NCI-H69 (cell line): Measurements from ENCODE around the gene SRI.
A peak's percentile ranks its signal among the peaks of the same experiment; 100 is the strongest.
"Not testable (repeated sequence)": the region's sequence is repeated elsewhere in the genome, so short reads cannot be mapped to it uniquely, and the experiment has no call there.

Experiments used
- DNase-seq: peaks from one replicate; lab custom pipeline; 2025; lab: John Stamatoyannopoulos, UW

The SRI gene, protein sequence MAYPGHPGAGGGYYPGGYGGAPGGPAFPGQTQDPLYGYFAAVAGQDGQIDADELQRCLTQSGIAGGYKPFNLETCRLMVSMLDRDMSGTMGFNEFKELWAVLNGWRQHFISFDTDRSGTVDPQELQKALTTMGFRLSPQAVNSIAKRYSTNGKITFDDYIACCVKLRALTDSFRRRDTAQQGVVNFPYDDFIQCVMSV

DNA sequence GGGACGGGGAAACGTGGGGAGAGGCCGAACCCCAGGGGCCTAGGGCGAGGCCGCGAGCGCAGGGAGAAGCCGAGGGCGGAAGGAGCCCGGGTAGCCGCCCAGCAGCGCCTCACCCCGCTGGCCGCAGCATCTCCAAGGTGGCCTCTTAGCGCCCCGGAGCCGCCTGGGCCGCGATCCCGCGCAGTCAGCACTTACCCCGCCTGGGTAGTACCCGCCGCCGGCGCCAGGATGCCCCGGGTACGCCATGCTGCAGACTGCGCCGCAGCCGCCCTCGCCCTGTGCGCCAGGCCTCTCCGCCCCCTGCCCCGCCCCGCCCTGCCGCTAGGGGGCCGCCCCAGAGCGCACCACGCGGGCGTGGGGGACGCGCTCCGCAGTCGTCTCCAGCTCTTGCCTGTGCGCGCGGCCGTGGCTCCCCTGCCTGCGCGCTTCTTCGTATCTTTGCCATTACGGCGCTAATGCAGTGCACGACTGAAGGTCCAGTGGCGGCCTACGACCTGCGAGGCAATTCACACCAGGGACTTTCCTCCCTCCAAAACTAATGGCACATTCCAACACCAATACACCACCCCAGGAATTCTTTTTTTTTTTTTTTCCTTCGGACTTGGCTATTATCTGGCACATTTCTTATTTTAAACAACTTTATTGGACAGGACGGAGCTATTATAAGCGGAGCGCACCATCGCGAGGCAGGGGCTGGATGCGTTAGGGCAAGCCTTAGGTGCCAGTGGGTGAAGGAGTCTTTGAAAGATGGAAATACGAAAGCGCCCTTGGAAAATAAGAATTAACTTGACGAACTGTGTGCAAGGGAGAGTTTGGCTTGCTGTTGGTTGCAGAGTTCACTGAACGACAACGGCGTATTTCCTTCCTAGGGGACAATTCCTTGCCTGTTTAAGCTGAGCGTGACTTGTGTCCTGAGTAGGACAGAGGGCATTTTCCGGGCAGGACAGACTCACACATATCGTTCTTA lies at the start of gene SRI:
Gene SRI (minus strand): TSS at position 258 of the 967 bp plus-strand sequence. CDS start 12 bp downstream, at position 246.
- DNase-seq = peak; percentile 96

GRCh38 chr7:88269586-88269985 lies 49.7 kb upstream of the SRI start:
- DNase-seq = no peak

- DNase-seq = no peak
Observed at GRCh38 chr7:88268858-88269257, 49.0 kb upstream of the SRI start.

DNA sequence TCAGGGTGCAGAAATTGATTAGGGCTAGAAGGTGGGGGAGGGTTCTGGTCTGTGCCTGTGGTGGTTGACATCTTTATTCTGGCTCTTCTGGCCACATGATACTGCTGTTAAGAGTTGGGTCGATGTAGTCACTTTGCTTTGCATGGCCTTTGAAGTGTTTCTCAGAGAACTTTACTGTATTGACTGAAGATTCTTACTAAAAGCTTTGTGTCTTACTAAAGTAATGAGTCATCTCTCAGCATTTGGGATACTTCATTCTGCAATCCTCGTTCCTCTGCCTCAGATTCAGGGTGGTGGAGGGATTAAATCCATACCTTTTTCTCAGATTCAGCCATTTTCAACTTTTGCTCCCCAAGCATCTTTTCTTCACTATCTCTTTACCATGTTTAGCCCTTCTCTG lies 48.2 kb upstream of the SRI start:
- DNase-seq = no peak

DNA sequence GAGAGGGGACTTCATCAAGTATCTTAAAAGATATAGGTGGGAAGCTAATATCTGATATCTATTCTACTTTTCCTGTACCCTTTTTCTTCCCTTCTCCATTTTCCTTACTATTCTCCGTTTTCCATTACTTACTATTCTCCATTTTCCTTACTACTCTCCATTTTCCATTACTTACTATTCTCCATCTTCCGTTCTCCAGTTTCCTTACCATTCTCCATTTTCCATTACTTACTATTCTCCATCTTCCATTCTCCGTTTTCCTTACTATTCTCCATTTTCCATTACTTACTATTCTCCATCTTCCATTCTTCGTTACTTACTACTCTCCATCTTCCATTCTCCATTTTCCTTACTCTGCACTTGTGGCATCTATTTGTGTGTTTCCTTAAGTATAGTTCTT lies 47.6 kb upstream of the SRI start:
- DNase-seq = no peak

GRCh38 chr7:88264987-88265386 lies 45.1 kb upstream of the SRI start:
- not testable (repeated sequence) for DNase-seq

DNA sequence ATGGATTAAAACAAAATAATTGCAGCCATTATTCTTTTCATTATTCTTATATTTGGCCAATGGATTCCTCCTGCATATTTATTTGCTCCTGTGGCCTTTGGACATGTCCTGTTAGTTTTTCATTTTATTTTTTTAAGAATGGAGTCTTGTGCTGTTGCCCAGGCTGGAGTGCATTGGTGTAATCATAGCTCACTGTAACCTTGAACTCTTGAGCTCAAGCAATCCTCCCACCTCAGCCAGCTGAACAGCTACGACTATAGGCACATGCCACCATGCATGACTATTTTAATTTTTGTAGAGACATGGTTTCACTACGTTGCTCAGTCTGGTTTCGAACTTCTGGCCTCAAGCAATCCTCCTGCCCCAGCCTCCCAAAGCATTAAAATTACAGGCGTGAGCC lies 42.7 kb upstream of the SRI start:
- no peak for DNase-seq

DNA sequence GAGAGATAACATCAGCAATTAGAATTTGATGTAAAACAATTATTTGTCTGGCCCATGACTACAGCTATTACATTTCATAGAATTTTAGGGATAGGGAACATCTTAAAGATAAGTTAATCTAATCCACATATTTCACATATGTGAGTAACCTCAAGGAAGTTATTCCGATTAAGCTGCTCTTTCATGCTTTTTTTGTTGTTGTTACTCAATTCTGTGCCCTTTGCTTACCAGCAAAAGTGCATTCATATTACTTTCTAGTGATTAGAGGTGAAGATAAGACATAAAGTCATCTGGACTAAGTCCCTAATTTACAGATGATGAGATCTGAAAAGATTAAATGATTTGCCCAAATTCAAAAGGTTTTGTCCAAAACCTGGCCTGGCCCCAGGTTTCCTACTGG lies 40.9 kb upstream of the SRI start:
- DNase-seq = no peak

DNA sequence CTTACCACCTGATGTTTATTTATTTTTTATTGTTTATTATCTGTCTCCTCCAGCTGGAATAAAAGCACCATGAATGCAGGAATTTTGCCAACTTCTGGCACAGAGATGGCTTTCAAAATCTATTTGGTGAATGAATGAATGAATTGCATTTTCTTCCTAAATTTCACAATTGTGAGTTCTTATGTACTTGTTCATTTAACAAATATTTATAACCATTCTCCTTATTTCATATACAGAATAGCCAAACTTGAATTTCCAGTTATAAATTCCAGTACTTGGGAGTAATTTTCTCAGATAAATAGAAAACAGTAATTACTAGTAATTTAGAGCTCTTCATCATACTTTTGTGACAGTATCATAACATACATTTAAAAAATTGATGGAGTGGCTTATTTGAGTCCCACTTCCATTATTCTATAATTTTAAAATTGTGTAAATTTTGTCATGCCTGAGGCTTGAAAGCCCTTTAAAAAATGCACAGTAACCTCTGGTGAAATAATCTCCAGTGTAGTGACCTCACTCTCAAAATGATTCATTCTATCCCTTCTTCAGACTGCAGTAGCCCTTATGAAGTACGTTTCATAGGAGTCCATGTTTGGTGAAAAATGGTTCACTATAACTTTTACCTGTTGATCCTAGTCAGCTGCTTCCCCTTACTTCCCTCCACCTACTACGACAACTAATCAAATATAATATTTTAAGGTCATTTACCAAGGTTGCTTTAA lies 40.0 kb upstream of the SRI start:
- DNase-seq = no peak

DNA sequence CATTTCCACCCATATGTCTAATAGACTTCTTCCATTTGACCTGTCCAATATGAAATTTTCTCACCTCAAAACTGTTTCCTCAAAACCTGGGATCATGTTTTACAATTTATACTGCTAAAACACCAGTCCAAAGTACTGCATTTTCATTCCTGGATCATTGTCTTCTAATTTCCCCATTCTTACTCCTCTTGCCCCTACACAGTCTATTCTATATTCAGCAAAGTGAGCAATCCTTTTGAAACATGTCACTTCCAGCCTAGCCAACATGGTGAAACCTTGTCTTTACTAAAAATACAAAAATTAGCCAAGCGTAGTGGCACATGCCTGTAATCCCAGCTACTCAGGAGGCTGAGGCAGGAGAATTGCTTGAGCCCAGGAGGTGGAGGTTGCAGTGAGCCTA lies 38.5 kb upstream of the SRI start:
- DNase-seq = not testable (repeated sequence)

DNA sequence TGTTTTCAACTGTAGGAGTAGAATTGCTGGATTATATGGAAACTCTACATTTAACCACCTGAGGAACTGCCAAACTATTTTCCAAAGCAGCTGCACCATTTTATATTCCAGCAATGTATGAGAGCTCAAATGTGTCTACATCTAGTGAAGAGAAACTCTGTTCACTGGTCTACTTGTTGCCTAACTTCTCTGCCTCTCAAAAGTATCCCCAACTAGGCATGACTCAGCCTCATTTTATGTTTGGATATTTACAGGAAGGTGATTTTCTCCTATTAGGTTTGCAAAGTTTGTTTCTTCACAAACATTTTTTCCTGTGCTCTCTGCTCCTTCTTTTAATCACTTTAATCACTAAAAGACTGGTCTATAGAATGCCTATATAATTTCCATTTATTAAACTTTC lies 37.1 kb upstream of the SRI start:
- DNase-seq = no peak

DNA sequence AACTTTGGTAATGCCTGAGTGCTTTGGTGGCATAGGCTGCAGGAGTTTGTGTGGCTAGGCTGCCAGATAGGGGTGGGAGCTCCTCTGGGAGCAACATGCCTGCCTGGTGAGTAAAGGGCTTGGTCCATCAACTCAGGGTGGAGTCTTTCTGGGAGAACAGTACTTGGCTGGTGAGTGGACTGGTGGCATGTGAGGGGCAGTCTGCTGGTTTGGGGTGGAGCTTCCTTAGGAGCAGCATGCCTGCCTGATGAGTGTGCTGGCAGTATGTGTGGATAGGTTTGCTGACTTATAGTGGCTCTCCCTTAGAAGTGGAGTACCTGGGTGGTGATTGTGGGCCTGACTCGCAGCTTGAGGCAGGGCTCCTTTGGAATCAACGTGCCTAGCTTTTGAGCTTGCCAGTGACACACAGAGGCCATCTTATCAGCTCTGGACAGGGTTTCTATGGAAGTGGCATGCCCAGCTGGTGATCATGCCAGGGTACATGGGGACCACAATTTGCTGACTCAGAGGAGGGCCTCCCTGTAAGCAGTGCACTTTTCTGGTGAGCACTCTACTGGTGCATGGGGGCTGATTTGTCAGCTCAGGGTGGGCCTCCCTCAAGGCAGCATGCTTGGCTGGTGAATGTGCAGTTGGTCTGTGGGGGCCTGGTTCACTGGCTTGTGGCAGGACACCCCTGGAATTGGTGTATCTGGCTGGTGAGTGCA lies 35.0 kb upstream of the SRI start:
- no peak for DNase-seq

- DNase-seq = no peak
Observed at GRCh38 chr7:88253640-88254039, 33.8 kb upstream of the SRI start.

DNA sequence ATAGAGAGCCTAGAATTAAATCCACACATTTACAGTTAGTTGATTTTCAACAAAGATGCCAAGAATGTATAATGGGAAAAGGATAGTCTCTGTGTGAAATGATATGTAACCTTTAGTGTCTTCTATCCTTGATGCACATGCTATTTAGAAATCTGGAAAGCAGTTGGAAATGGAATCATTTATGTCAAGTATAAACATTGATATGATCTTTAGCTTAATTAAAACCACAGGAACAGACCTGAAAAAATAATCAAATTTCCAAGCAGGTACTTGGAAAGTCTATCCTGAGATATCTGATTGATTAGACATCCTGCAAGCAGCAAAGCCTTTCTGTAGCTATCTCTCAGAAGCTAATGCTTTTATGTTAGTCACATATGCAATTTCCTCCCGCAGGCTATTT lies 24.4 kb upstream of the SRI start:
- no peak for DNase-seq

GRCh38 chr7:88243345-88243909 lies 23.6 kb upstream of the SRI start:
- peak; percentile 66 for DNase-seq

DNA sequence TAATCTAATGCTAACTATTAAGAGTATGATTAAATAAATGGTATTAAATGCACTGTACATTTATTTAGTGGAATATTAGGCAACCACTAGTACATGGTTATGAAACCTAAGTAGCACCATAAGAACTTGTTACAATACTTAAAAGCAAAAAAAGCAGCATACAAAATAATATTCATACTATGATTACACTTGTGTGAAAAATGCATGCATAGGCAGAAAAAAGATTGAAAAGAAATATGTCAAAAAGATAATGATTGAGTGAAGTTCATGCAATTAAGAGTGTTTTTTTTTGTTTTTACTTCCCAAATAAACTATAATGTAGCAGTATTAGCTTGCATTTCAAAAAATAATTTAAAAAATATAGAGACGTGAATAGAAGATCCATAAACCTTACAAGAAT lies 20.0 kb upstream of the SRI start:
- DNase-seq = no peak

DNA sequence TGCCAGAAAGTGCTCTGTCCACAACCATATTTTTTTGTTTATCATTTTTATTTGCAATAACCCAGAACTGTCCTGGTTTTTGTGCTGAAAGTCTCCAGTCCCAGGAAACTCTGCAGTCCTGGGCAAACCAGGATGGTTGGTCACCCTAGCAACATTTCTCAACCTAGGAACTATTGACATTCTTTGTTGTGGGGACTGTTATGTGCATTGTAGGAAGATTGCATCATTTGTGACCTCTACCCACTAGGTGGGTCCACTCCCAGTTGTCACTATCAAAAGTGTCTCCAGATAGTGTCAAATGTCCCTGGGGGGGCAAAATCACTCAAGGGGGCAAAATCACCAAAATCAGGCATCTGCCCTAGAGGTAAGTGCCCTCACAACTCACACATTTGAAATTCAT lies 14.0 kb upstream of the SRI start:
- no peak for DNase-seq

DNA sequence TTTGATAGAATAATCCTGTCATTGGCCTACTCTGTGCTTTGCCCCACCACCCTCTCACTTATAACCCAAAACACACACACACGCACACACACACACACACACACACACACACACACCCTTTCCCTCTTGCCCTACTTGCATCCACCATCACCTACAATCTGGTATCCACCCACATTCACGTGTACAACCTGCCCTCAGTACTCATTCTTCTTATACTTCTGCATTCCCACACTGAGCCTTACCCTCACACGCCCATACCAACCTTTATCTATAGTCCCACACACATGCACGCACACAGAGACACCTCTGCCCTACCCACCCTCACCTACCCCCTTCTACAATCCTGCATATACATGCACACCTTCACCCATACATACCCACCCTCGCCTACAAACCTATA lies 10.8 kb upstream of the SRI start:
- DNase-seq = no peak

GRCh38 chr7:88229302-88229995 lies 9.6 kb upstream of the SRI start:
- no peak for DNase-seq

- DNase-seq = no peak
Observed at GRCh38 chr7:88226886-88227516, 7.2 kb upstream of the SRI start.

DNA sequence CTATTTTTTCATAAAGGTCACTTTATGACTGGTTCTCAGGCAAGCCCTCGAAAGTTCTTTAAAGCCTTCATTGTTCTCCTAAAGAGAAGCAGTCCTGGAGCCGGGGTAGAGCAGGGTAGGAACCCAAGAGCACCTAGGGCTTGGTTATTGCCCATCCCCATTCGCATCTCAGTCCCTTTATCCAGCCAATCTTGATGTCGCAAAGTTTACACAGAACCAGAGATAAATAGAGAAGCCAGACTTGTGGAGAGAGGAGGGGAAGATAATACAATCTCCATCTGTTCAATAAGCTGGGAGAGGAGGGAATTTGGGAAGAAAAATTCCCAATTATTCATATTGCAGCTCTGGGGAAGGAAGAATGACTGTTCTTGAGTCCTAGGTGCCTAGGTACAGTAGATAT lies 6.4 kb upstream of the SRI start:
- no peak for DNase-seq
